GM21390 (cell line): Measurements from ENCODE around the gene ITPKB.
A peak's percentile ranks its signal among the peaks of the same experiment; 100 is the strongest.
"Not testable (repeated sequence)": the region's sequence is repeated elsewhere in the genome, so short reads cannot be mapped to it uniquely, and the experiment has no call there.

Experiments
- ATAC-seq: cut with Tn5 transposase; IDR thresholded peaks from one replicate; pipeline ENCODE4 v1.9.1; 2021; ENCODE audit not compliant: unreplicated experiment

Gene ITPKB

DNA sequence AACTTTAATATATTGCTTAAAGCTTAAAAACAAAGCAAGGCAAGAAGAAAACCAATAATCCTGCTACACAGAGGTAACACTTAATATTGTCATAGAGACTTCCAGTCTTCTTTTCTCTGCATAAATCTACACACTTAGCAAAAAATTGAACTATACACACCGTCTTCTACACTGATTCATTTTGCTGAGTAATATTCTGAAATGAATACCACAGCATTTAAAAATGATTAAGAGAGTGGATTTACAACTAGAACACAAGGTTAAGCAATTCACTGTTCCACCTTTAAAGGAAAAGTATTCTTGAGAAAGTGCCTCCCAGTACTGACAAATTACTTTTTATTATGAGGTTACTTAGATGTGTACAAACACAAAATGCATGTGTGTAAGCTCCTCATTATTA, 22.2 kb upstream of the ITPKB start:
- ATAC-seq, result no peak

DNA sequence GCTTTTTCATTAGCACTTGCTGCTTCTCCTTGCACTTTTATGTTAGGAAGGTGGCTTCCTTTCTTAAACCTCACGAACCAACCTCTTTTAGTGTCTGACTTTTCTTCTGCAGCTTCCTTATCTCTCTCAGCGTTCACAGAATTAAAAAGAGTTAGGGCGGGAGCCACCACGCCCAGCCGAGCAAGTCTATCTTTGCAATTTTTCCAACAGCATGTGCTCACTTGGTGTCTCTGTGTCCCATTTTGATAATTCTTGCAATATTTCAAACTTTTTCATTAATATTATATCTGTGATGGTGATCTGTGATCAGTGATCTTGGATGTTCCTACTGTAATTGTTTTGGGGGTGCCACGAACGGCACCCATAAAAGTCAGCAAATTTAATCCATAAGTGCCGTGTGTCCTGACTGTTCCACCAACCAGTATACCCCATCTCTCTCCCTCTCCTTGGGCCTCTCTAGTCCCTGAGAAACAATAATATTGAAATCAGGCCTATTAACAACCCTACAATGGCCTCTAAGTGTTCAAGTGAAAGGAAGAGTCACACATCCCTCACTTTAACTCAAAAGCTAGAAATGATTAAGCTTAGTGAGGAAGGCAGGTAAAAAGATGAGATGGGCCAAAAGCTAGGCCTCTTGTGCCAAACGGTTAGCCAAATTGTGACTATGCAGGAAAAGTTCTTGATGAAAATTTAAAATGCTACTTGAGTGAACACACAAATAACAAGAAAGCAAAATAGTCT, 15.9 kb upstream of the ITPKB start:
- no peak for ATAC-seq

DNA sequence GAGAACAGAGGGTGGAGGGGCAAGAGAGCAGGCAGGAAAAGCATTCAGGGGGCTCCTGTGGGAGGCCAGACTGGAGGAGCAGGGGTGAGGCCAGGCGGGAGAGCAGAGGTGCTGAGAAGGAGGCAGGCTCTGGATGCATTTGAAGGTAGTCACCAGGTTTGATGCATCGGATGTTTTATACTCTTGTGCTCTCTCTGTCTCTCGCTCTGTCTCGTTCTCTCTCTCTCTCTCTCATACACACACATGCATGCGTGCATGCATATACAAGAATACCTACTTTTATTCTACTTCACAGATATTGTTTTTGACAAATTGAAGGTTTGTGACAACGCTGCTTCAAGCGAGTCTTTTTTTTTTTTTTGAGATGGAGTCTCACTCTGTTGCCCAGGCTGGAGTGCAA, 15.0 kb upstream of the ITPKB start:
- ATAC-seq, result no peak

- no peak for ATAC-seq
Observed at GRCh38 chr1:226751703-226752102, 12.6 kb upstream of the ITPKB start.

DNA sequence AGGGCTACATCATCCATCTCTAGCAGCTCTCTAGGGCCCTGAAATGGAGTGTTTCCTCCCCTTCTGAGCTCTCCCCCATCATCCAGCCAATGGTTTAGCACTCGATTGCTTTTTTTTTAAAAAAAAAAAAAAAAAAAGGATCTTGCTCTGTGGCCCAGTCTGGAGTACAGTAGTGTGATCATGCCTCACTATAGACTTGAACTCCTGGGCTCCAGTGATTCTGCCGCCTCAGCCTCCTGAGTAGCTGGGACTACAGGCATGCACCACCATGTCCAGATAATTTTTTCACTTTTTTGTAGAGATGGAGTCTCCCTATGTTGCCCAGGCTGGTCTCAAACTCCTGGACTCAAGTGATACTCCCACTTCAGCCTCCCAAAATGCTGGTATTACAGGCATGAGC, 12.1 kb upstream of the ITPKB start:
- ATAC-seq, result no peak

DNA sequence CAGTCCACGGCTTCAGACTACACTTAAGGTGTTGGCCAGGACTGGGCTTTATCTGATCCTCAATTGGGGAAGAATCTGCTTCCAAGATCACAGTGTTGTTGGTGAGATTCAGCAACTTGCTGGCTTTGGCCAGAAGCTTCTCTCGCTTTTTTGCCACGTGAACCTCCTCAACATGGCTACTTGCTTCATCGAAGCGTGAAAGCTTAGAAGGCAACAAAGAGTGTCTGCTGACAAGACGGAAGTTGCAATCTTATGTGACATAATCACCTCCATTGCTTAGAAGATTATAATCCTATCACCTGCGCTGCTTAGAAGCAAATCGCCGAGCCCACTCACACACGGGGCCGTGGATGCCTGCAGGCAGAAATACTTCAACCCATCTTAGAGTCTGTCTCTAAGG, 10.4 kb upstream of the ITPKB start:
- ATAC-seq, result no peak

DNA sequence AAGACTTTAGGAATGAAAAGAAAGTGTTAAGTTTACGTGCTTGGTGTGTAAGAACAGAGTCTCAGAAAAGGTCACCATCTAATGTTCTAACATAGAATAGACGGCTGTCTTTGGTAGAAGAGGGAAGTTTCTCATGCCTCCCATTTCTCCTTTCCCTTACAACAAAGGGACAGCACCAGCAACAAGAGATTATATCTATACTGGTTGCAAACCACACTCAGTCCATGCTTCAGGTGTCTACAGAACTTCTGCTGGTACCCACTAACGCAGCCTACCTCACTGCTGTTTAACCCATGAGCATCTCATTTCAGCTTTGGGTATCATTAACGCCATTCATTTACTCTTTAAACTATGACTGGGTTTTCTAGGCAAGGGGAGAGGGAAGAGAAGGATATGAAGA, 9.2 kb upstream of the ITPKB start:
- ATAC-seq, result no peak

DNA sequence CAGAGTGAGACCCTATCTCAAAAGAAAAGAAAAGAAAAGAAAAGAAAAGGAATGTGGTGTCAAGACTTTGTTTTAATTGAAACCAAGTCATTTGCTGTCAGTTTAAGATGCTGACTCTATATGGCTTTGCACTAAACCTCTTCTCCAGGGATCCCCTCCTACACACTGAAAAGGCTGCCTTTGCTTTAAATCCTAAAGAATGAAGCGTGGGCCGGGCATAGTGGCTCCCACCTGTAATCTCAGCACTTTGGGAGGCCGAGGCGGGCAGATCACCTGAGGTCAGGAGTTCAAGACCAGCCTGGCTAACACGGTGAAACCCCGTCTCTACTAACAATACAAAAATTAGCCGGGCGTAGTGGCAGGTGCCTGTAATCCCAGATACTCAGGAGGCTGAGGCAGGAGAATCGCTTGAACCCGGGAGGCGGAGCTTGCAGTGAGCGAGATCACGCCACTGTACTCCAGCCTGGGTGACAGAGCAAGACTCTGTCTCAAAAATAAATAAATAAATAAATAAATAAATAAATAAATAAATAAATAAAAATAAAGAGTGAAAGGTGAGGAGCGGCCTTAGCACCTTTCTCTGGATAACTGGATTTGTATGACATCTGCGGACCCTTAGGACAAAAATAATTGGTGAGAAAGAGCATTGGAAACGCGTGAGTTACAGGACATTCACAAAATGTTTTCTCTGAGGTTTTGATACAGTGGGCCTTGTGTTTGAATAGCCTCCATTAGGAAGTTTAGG, 8.6 kb upstream of the ITPKB start:
- ATAC-seq, result not testable (repeated sequence)

- no peak for ATAC-seq
Observed at GRCh38 chr1:226743259-226743658, 4.2 kb upstream of the ITPKB start.

DNA sequence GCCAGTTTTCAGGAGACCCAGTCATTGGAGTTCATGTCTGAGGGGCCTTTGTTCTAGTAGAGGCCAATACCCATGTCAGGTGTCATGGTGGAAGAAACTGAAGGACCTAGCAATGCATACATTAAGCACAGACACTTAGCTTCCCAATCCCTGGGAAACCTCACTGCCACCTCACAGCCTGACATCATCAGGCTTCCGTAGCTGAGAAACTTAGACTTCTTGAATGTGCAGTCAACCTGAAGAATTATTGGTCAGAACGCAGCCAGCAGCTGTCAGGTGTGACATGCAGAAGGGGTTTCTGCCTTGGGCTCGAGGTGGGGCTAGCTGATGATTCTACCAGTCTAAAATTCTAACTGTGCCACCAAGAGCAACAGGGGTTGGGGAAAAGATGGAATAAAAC, 1.9 kb upstream of the ITPKB start:
- no peak for ATAC-seq

- ATAC-seq, result no peak
Observed at GRCh38 chr1:226739696-226740065, 599 bp upstream of the ITPKB start.

- ATAC-seq, result peak; percentile 15
Observed at GRCh38 chr1:226738421-226738994, 574 bp downstream of the ITPKB start.

DNA sequence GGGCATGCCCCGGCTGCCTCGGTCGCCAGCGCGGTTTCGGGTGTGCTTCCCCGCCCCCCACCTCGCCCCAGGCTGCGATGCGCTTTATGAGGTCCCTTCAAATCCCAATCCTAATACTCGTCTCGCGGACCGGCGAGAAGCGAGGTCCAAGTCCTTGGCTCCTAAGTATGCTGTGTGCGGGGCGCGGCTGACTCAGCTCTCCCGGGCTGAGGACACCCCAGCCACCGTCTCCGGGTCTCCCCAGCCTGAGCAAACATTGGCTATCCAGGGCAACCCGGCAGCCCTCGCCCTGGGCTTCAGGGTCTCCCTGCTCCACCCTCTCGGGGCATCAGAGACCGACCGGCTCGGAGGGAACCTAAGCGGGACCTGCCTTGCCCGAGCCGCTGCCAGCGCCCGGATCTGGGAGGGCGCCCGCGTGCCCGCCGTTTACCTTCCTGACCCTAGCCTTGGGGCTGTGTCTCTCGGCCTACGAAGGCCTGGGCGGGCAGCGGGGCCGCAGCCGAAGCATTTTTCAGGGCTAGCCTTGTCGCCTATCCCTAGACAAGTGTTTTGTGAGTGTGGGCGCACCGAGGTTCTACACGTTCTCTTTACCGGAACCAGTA, 1.2 kb downstream of the ITPKB start:
- peak; percentile 19 for ATAC-seq

DNA sequence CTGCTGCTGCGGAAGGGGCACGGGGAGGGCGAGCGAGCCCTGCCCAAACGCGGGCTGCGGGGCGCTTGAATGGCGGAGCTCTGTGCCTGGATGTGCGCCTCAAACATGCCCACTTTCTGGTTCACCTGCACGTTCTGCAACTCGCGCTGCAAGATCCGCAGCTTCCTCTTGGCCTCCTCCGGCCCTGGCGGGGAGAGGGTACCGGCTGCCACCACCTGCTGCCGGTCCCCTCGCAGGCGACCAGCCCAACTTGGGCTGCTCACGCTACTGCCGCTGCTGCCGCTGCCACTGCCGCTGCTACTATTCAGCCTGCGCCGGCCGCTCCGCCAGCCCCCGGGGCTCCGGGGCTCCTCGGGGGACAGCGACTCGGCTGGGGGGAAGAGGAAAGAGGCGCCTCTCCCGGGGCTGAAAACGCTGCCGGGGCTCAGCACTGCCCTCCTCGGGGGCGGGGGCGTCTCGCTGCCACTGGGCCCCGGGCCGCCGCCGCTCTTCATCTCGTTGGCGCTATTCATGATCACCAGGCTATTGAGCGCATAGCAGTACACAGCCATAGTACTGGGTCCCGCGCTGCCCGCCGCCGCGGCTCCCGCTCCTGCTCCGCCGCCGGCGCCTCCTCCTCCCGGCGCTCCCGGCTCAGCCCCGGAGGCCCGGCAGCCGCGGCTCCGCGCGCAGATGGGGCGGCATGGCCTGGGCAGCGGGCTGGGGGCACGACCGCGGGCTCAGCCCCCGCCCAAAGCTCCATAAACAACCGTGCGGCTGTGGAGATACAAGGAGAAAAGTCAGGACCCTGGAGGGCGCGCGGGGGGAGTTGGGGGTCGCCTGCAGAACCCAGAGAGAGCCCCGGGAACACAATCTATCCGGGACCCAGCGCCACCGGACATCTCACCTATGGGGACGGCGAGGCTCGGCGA, 1.9 kb downstream of the ITPKB start:
- peak; percentile 37 for ATAC-seq

DNA sequence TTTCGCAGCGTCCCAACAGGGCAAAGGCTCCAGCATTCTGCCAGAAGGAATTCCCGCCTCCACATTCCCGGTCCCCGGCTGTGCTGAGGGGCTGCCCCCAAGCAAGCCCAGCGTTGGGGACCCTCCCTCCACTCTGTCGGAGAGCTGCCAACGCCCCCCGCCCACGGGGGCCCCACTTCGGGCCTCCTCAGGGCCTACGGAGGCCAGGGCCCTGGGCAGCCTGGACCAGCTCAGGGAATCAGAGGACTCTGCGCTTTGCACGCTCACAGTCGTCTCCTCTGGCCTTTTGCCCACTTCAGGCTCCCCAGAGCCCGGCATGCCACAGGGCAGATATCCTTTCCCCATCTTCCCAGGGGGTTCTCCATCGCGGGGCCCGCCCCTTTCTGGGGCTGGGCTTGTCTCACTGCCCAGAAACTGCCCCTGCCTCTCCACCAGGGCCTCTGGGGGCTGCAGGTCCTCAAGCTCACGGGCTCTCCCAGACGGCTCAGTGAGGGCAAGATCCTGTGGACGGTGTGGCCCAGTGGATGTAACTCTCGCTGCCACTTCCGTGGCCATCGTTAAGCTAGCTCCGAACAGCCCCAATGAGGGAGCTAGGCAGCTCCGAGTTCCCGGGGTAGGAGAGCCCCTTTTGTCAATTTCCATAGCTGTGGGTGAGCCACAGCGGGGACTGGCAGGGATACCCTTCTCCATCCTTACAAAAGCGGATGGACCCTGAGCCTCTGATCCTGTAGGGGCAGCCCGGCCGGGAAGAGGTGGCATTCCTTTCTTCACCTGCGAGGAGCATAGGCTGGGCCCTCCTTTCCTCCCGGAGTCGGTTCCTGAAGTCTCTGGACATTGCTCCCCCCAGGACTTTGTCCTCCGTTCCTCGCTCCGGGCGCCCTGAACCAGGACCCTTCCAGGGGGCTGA, 2.8 kb downstream of the ITPKB start:
- ATAC-seq, result no peak

DNA sequence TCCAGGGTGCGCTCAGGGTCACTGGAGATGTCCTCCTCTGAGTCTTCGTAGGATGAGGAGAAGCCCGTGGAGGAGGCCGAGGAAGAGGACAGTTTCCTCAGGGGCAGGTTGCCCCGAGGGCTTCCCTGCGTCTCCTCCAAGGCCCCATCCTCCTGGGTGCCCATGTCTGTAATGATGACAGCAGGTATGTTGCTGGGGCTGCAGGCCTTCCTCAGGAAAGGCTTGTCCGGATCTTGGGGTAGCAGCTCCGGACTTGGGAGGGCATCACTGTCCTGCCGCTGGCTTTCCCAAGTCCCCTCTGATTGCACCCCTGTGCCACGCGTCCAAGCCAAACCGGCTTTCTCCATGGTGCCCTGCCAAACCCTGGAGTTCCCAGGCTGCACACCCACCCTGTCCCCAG, 3.5 kb downstream of the ITPKB start:
- no peak for ATAC-seq

DNA sequence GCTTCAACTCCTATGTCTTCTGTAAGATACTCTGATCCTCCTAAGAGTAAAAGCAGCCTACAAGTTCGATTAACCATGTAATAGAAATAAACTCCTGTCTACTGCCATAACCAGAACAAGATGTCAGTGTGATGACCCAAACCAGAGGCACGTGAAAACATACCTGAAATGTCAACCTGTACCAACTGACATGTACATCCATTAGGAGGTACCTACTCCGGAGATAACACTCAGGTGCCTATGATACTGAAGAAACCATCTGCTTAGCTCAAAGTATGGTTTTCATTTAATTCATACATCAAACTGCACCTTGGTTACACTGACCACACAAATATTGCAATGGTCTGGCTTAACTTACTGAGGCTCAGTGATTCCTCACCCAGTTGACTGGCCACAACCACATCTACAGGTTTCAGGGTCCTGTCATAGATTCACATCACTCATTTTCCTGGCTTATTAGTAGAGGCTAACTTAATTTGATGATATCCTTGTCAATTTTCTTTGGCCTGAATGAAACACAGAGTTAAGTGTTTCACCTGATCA, 4.4 kb downstream of the ITPKB start:
- ATAC-seq, result no peak

DNA sequence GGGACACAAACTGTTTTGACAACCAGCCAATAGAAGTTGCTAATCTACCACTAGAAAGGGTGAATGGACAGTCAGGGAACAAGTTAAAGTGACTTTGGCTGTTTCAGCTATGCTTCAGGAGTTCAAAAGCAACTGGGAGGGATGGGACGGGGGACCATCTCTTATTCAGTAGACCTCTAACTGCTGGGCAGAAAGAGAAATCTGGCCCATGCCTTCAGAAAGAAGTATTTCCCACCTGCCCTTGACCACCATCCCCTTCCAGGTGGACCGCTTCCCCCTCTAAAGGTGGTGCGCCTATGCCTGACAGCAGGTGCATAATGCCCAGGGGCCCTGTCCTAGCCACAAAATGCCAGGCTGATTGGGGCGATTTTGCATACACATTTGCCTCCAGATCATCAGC, 5.2 kb downstream of the ITPKB start:
- ATAC-seq, result no peak

- no peak for ATAC-seq
Observed at GRCh38 chr1:226733304-226733703, 5.8 kb downstream of the ITPKB start.

DNA sequence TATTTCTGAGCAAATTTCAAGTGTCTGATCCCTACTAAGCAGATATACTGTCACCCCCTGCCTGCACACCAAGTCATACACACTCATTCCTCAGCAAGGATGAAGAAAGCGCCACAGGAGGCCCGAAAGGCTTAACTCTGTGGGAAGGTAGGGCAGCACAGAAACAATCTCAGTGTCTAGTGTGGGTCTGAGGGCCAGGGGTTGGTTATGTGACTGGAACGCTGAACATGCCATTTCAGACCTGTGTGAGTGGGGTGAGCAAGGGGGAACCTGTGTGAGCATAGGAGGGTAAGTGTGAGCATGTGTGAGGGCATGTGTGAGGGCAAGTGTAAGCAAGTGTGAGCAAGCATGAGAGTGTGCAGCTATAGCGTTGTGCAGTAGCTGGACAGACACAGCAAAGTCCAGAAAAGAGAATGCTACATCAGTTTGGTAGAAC, 6.2 kb downstream of the ITPKB start:
- ATAC-seq, result no peak
